GM18519 (cell line): ENCODE results near the gene CLHC1.
A peak's percentile ranks its signal among the peaks of the same experiment; 100 is the strongest.

Experiments used
- ATAC-seq: cut with Tn5 transposase; IDR thresholded peaks from one replicate; pipeline ENCODE4 v1.9.1; 2021; ENCODE audit warnings: mild to moderate bottlenecking, moderate library complexity; ENCODE audit not compliant: unreplicated experiment, low FRiP score

CLHC1 gene

DNA sequence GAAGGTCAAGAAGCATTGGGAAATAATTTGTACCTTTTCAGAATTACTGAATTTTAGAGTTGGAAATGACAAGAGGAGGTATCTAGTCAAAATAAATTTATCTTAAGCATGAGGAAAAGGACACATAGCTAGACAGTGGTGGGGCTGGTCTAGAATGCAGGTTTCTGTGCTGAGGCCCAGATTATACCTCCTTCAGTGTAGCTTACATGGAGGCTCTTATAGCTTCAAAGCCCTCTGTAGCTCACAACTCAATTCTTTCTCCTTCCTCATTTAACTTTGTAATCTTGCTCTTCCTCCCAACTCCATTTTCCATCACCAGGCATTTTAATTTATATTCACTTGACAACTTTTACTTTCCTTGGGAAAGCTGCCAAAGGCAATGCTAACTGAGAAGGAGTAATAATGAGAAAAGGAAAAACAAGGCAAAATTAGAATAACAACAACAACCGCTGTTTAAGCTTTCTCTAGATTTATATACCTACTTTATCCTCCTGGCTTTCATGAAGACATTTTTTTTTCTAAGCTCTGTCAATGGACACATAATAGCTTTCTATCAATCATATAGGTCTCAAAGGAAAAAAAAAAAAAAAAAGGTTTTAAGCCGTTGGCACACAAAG lies 58.5 kb downstream of the CLHC1 start:
- ATAC-seq, result no peak

GRCh38 chr2:55169915-55170314 lies 62.2 kb downstream of the CLHC1 start:
- no peak for ATAC-seq

GRCh38 chr2:55169359-55169758 lies 62.7 kb downstream of the CLHC1 start:
- ATAC-seq, result no peak

- no peak for ATAC-seq
These were observed 63.6 kb downstream of the CLHC1 start for GRCh38 chr2:55168221-55169154.

DNA sequence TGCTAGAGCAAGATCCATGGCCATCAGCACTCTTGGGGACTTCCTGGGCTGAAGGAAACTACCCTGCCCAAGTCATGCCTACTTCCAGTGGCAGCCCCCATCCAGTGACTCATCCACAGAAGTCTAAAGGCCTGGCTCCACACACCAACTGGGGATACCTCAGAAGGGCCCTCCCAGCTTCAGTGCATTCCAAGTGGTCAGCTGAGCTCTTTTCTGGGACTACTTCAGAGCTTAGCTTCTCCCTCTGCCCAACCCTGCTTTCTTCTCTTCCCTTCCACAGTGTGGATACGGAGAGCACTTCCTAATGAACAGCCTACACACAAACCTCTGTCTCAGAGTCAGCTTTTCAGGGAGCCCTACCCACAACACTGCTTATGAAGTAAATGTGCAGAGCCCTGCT lies 66.5 kb downstream of the CLHC1 start:
- ATAC-seq, result no peak

DNA sequence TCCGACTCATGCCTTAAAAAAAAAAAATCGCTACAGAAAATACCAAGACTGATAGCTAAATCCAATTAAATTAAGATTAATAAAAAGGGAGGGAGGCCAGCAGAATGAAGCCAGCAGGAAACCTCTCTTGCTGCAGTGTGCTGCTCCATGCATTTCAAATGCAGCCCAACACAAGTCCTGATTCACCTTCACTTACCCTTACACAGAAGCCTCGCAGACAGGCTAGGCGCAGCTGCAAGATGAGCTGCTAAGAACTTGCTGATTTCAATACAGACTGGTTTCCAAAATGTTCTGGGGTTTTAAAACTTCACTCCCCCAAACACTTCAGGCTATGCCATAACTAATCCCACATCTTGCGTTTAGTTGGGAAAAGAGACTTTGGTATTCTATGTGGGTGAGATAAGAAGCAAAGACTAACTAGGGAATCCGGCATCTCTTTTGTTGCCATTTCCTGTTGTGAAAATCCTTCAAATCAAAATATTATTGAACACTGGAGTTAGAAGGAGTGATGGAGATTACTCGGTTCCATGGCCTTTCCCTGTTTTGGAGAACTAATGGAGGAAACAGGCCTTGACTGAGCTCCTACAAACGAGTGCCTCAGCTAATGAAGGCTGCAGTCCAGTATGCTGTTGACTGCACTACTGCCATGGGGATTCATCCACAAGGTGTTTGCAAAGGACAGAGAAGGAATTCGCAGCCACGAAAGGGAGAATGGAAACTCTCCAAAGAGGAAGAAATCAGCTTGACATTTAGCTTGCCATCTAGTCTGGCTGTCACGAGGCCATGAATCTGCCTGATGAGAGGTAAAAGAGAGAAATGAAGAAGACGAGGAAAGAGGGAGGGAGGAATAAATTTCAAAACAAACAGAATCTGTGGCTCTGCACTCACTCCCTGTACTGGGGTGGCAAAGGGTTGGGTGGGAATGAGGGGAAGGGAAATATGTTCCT lies 67.3 kb downstream of the CLHC1 start:
- ATAC-seq, result no peak

GRCh38 chr2:55163941-55164390 lies 68.1 kb downstream of the CLHC1 start:
- no peak for ATAC-seq

DNA sequence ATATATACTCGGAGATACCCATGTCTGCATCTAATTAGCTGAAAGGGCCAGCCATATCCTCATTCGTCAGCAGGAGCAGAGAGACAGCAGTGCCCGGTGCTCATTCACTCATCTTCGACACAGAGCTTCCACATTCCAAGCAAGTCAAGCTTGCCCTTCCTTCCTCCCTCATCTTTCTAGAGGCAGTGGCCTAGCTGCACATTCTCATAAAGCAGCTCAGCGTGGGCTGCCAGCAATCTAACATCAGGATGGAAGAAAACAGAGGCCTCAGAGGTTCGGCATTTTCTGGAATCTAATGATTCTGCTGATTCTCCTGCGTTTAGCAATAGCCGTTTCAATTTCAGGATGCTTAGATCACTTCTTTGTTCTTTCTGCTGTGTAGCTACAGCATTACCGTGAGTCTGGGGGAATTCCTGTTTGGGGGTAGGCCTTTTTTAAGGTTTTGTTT lies 68.8 kb downstream of the CLHC1 start:
- no peak for ATAC-seq

DNA sequence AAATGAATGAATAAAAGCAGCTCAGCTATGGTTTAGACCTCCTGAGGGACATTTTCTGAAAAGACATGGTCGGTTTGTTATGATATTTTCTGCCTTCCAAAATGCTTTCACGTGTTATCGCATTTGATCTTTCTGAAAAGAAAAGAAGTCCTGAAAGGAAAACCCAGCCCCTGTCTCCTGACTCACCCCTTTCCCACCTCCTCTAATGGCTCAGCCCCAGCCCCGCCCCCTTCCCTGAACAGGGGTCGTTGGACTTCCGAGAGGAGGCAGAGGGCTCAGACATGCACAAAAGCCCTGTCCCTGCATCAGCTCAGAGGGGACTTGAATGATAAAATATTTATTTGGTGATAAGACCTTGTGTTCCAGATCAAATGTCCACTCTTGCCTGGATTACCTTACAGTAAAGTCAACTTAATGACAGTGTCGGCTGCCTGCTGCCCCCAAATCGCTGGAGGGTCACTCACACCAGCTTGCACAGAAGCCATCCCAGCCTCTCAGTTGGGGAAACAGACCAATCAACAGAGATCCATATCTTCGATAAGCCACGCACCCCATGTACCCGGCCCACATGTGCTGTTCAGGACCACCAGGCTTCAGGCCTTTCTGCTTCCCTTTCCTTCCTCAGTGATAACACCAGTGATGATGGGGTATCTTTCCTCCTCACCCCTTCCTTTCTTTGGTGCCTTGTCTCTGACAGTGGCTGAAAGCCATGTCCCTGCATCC lies 69.6 kb downstream of the CLHC1 start:
- no peak for ATAC-seq

DNA sequence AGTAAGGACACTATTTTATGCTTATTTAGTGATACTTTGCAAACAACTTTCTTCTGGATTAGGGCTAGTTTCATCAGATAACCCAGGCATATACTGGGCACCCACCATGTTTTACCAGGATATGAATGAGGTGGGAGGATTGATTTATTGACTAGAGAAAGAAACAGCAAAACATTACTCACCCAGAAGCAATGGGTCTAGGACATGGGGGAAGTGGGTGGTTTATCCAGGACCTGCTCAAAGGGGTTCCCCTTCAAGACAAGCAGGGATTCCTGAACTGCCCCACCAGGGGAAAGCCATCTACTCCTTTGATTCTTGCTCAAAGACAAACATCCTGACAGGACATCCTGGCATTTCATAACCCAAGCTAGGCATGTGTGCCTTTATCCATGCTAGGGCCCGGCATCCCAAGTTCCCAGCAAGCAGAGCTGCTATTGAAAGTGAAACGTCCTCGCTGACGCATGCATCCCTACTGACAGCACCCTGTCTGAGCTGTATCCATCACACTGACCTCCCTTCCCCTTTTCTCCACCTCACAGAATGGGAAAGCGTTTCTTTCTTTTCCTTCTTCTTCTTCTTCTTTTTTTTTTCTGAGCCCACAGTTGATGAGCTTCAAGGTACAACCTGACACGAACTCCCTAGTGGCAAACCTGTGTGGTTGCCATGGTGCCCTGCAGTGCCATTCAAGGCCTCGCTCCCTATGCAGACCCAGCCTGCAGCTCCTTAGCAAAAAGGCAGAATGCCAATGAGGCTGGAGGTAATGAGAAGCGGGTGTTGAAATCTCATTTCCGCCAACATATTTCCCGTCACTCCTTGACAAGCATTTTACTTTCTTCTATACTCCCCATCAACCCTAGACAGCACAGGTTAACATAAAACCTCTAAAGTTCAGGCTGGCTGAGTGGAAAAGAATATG lies 70.5 kb downstream of the CLHC1 start:
- ATAC-seq, result no peak

DNA sequence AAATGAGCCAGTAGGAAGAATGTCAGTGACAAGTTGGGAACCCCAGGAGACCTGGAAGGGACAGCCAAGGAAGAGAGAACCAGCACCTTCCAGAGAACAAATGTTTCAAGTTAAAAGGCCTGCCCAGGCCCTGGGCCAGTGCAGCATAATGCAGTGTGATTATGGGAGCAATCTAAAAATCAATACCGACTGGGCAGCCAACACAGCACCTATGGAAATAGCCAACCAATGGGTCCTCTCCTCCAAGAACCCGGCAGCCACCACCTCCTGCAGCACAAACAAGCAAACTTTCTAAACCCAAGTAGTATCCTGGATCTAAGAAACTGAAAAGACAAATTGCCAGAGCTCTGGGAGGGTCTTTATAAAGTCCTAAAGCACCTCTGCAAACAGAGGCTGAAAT lies 71.7 kb downstream of the CLHC1 start:
- ATAC-seq, result no peak

- no peak for ATAC-seq
These were observed 72.3 kb downstream of the CLHC1 start for GRCh38 chr2:55159752-55160151.

- peak; percentile 35 for ATAC-seq
These were observed 72.9 kb downstream of the CLHC1 start for GRCh38 chr2:55159037-55159651.

GRCh38 chr2:55158111-55158814 lies 73.8 kb downstream of the CLHC1 start:
- ATAC-seq, result no peak

DNA sequence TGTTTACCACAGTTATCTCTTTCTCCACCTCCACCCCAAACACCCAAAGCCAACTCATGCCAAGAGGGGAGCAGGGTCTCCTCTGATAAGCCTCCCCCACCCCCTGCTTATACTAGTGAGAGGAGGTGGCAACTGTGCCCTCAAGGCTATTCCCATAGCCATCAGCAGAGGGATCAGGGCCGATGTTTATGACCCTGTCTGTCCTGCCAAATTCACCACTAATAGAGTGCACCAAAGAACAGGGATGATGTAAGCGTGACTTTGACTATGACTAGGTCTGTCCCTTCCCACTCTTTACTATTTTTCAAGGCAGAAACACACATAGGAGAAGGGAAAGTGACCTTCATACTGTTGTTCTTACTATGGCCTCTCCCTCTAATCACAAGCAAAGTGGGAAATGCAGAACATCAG lies 74.6 kb downstream of the CLHC1 start:
- ATAC-seq, result no peak

- no peak for ATAC-seq
These were observed 75.1 kb downstream of the CLHC1 start for GRCh38 chr2:55156984-55157383.

DNA sequence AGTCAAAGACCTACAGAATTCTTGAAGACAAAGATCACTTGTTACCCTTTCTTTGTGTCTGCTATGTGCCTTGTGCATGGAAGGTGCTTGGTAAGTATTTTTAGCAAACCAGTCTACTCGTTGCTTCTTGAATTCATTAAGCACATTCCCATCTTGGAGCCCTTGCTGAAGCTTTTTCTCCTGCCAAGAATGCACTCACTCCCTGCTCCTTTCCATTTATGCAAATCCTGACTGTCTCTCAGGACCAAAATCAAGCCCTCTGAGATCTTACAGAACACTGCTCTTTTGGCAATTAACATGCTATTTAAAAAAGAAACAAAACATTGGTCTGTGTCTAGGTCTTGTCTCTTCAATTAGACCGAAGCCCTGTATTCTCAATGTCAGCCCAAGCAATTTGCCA lies 75.8 kb downstream of the CLHC1 start:
- ATAC-seq, result no peak

DNA sequence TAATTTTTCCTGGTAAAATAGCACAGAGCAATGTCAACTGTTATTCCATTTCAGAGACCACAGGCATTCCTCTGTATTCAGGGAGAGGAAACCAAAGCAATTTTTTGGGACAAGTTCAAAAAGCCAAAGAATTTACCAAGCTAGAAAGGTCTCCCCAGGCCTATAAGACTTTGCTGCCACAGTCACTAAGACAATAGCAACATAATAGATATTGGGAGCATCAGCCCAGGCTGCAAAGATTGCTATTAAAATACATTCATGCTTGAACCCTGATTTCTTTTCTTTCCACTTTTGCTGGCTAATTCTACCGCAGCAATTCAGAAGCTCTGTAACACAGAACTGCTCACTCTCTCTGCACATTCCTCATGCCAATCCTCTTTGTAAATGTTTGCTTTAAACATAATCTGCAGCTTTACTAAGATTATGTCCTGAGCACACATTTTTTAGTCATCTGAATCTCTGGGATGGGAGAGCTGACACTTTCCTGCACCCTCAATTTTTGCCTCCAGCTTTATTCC lies 76.3 kb downstream of the CLHC1 start:
- no peak for ATAC-seq
